PC-9 (cell line): ENCODE data around the gene CDK5RAP1.

Experiments
- EZH2 ChIP-seq: fragments of 200-600 bp; sonication (generic); IDR thresholded peaks from 2 replicates; pipeline ENCODE4 v1.8.0; 2017; ENCODE audit warnings: antibody characterized with exemption, low read depth
- TF ChIP-seq, protein P1 (sequence below): fragments of 200-600 bp; sonication (generic); conservative IDR thresholded peaks from 2 replicates; pipeline ENCODE4 v1.6.1; 2017; ENCODE audit warnings: mixed run types, antibody characterized with exemption, mild to moderate bottlenecking, moderate library complexity

GRCh38 chr20:33311011-33311410, 90.3 kb downstream of the CDK5RAP1 start:
- TF ChIP-seq, protein P1, sequence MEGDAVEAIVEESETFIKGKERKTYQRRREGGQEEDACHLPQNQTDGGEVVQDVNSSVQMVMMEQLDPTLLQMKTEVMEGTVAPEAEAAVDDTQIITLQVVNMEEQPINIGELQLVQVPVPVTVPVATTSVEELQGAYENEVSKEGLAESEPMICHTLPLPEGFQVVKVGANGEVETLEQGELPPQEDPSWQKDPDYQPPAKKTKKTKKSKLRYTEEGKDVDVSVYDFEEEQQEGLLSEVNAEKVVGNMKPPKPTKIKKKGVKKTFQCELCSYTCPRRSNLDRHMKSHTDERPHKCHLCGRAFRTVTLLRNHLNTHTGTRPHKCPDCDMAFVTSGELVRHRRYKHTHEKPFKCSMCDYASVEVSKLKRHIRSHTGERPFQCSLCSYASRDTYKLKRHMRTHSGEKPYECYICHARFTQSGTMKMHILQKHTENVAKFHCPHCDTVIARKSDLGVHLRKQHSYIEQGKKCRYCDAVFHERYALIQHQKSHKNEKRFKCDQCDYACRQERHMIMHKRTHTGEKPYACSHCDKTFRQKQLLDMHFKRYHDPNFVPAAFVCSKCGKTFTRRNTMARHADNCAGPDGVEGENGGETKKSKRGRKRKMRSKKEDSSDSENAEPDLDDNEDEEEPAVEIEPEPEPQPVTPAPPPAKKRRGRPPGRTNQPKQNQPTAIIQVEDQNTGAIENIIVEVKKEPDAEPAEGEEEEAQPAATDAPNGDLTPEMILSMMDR: no peak
- TF ChIP-seq EZH2: no peak
